Right lobe of liver (tissue), 4 donors: ENCODE measurements around the gene UBAP1L.

ENCODE experiments used
- POLR2A ChIP-seq: fragments of 450-650 bp; IDR thresholded peaks from one replicate; pipeline ENCODE4 v1.6.1; 2017; ENCODE audit warnings: antibody characterized with exemption, mild to moderate bottlenecking
- TF ChIP-seq, protein P1 (sequence below), 4 donors: fragments of 200-600 bp in 3 of 4; fragments of 450-650 bp in 1 of 4; IDR thresholded peaks; one replicate each; pipeline versions ENCODE4 v1.5.1 to v1.8.0; 2016 to 2022; ENCODE audit warnings: antibody characterized with exemption in 4 of 4, mild to moderate bottlenecking in 2 of 4
- donor health status: DM: no; HTN: no; CAD: no.
- donor health status: DM: no; HTN: no; CAD: no.
- donor health status: DM: no; HTN: yes; CAD: no.

DNA sequence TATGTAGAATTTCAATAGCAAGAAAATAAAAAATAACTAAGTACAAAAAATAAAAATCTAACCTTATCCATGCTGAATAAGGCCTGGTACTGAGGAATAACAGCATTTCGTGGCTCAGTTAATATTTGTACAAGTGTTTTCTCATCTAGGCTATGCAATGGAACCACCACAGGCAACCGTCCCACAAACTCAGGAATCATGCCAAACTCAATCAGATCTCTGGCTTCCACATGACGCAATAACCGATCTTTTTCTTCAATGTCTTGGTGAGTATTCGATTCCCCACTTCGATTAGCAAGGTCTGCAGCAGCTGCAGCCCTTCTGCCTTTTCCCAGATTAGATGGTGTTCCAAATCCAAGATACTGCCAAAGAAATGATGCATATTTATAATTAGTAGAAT, 39.7 kb upstream of the UBAP1L start:
- TF ChIP-seq, protein P1, sequence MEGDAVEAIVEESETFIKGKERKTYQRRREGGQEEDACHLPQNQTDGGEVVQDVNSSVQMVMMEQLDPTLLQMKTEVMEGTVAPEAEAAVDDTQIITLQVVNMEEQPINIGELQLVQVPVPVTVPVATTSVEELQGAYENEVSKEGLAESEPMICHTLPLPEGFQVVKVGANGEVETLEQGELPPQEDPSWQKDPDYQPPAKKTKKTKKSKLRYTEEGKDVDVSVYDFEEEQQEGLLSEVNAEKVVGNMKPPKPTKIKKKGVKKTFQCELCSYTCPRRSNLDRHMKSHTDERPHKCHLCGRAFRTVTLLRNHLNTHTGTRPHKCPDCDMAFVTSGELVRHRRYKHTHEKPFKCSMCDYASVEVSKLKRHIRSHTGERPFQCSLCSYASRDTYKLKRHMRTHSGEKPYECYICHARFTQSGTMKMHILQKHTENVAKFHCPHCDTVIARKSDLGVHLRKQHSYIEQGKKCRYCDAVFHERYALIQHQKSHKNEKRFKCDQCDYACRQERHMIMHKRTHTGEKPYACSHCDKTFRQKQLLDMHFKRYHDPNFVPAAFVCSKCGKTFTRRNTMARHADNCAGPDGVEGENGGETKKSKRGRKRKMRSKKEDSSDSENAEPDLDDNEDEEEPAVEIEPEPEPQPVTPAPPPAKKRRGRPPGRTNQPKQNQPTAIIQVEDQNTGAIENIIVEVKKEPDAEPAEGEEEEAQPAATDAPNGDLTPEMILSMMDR (IDR thresholded peaks at IDR 0.05): no peak
- no peak for TF ChIP-seq POLR2A
